IPS-15b (cell line): Measurements from ENCODE around the gene CCDC6.

ENCODE experiments used
- H3K27me3 ChIP-seq: one replicate; pipeline ENCODE4 v1.6.1; 2013; ENCODE audit warnings: low read length; ENCODE audit not compliant: control insufficient read depth, insufficient read depth
- H3K36me3 ChIP-seq: one replicate; pipeline ENCODE4 v1.6.1; 2013; ENCODE audit warnings: low read length; ENCODE audit not compliant: control insufficient read depth, insufficient read depth
- H3K4me1 ChIP-seq: one replicate; pipeline ENCODE4 v1.6.1; 2013; ENCODE audit warnings: mild to moderate bottlenecking, low read length; ENCODE audit not compliant: control insufficient read depth, insufficient read depth
- H3K4me3 ChIP-seq: one replicate; pipeline ENCODE4 v1.5.1; 2013; ENCODE audit warnings: low read depth, low read length
- H3K9ac ChIP-seq: one replicate; pipeline ENCODE4 v1.6.1; 2013; ENCODE audit warnings: low read depth, mild to moderate bottlenecking, low read length
- H3K9me3 ChIP-seq: one replicate; pipeline ENCODE4 v1.6.1; 2013; ENCODE audit warnings: mild to moderate bottlenecking, low read length; ENCODE audit not compliant: control insufficient read depth, insufficient read depth

CCDC6 gene

DNA sequence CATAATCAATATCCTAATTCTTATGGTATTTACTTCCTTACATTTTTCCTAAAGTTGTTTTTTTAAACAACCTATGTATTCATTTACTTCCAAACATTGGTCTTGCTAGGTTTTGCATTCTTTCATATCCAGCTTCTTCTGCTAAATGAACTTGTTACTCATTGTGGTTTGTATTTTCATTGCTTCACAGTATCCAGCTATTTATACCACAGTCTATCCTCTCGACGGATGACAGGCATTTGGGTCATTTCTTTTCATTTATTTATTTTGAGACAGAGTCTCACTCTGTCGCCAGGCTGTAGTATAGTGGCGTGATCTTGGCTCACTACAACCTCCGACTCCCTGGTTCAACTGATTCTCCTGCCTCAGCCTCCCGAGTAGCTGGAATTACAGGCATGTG, 66.8 kb downstream of the CCDC6 start:
- H3K9ac ChIP-seq = no peak overlapping the region
- no peak overlapping the region for H3K4me3 ChIP-seq
- H3K36me3 ChIP-seq = no peaks in the 10 kb centered on the region
- H3K9me3 ChIP-seq = no peaks in the 10 kb centered on the region
- H3K27me3 ChIP-seq = no peaks in the 10 kb centered on the region
- H3K4me1 ChIP-seq = peaks cover 8% of the 10 kb centered on the region

DNA sequence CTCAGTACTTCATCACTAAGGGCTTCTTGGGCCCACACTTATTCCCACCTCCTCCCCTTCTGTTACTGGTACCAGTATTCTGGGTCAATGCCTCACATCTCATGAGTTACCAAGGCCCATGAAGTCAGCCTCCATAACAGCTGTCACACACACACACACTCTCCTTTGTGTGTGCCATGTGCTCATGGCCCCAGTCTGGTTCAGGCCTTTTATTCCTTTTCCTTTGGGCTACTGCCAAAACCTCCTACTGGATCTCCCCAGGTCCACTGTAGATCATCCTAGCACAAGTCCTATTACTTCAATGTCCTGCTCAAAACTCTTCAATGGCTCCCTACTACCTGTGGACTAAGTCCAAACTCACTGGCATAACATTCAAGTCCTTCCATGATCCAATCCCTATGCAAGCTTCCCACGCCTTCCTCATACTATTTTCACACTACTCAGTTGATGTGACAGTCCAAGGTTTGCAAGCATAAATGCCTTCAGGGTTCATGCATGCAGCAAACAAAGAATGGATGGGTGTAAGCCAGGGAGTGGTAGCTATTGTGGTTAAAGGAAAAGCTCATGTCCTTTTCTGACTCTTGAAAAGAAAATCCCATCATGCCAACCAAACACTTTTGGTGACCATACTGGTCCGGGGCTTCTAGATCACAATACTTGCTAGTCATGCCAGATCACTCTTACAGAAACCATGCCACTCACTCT, 68.1 kb downstream of the CCDC6 start:
- Histone ChIP-seq H3K9me3 (no peaks in the 10 kb centered on the region), H3K4me3 (no peak overlapping the region), H3K36me3 (no peaks in the 10 kb centered on the region), H3K4me1 (peaks cover 3% of the 10 kb centered on the region), H3K27me3 (no peaks in the 10 kb centered on the region), H3K9ac (no peak overlapping the region)

DNA sequence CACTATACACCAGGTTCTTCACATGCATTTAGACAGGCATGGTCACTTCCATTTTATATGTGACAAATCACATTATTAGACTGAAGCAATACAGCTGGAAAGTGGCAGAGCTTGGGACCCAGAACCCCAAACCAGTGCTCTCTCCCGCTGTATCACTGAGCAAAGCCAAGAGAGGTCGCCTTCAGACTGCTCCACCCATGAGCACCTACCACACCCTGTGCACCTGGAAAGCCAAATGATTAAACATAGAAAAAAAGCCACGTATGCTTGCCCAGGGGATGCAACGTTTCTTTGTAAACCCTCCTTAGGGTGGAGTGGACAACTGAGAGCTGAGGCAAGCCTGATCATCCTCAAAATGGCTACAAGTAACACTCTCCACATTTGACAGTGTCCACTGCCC, 72.5 kb downstream of the CCDC6 start:
- no peaks in the 10 kb centered on the region for H3K36me3 ChIP-seq
- no peaks in the 10 kb centered on the region for H3K9me3 ChIP-seq
- H3K9ac ChIP-seq = no peak overlapping the region
- no peaks in the 10 kb centered on the region for H3K27me3 ChIP-seq
- no peak overlapping the region for H3K4me3 ChIP-seq
- H3K4me1 ChIP-seq = peaks cover 5% of the 10 kb centered on the region

DNA sequence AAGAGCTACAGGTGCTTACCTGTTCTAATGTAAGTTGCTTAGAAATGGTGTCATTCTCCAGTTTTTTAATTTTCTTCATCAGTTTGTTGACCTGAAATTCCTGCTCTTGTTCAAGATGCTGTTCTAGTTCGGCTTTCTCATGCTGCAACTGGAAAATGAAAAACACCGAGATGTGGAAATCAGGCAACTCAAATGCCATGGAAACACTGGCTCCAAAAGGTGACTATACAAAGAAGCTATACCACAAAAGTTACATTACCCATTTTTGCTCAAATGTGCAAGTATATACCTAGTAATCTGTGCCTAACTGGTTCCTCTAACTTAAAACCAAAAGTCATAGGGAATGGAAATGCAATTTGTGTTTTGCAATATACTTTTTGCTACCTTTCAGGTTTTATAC, 73.8 kb downstream of the CCDC6 start:
- H3K9me3 ChIP-seq = no peaks in the 10 kb centered on the region
- no peak overlapping the region for H3K9ac ChIP-seq
- H3K4me1 ChIP-seq = peaks cover 5% of the 10 kb centered on the region
- no peaks in the 10 kb centered on the region for H3K36me3 ChIP-seq
- H3K4me3 ChIP-seq = no peak overlapping the region
- no peaks in the 10 kb centered on the region for H3K27me3 ChIP-seq

DNA sequence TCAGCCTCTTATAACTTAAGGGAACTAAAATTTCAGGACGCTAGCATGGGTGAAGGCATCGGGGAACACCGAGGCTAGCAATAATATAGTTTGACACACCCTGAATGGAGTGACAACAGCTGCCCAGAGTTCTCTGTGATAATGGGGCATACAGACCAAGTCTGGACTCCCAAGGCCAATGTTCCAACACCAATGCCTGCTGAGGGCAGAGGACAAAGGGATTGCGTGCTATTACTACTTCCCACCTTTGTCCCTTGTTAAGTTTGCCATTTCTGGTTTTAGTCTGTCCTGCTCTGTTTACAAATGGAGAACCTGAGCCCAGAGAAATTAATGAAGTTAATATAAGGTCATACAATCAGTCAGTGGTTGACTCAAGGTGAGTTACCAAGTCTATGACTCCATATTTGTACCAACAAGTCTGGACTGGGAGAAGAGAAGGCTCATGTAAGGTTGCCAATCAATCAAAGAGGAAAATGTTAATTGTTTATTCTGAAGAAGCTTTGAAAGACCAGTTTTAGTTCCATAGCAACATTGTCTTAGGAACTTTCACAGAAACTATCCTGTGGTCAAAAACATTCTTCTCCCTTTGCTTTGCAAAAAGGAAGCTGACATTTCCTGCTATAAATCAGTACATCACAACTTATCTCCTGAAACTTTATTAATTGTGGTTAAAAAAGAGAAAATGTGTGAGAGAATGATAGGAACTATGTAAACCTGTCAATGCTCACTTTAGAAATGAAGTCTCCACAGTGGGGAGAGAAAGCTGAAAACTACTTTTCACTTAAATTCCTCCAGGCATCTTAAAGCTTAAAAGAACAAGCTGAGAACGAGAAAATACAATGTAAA, 74.5 kb downstream of the CCDC6 start:
- H3K9ac ChIP-seq = no peak overlapping the region
- H3K9me3 ChIP-seq = no peaks in the 10 kb centered on the region
- peaks cover 5% of the 10 kb centered on the region for H3K4me1 ChIP-seq
- H3K4me3 ChIP-seq = no peak overlapping the region
- no peaks in the 10 kb centered on the region for H3K36me3 ChIP-seq
- no peaks in the 10 kb centered on the region for H3K27me3 ChIP-seq

DNA sequence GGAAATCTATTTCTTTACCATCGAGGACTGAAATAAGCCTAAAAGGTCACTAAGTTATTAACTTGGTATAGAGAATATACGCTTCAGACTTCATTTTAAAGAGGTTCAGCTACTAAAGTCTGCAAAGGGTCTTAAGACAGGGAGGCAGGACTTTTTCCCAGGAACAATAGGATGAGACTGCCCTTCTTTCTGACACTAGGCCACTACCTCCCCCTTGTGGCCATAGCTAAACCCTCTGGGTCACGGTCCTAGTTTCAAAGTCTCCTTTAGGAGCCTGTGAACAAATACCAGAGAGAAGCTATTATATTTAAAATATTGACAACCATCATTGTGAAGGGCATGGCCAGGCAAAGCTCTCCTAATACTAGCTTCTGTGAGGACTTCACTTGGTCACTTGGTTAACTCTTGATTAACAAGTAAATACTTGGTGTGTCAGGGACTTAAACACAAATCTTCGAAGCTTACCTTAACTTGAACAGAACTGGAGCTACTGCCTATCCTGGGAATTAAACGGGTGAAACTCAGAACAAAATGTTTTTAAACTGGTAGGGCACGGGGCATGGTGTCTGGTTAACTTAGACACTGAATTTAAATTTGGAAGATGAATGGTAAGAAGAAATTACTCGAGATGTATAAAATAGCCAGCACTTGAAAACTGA, 75.6 kb downstream of the CCDC6 start:
- Histone ChIP-seq H3K36me3 (no peaks in the 10 kb centered on the region), H3K9me3 (no peaks in the 10 kb centered on the region), H3K9ac (no peak overlapping the region), H3K27me3 (no peaks in the 10 kb centered on the region), H3K4me1 (peaks cover 5% of the 10 kb centered on the region), H3K4me3 (no peak overlapping the region)

DNA sequence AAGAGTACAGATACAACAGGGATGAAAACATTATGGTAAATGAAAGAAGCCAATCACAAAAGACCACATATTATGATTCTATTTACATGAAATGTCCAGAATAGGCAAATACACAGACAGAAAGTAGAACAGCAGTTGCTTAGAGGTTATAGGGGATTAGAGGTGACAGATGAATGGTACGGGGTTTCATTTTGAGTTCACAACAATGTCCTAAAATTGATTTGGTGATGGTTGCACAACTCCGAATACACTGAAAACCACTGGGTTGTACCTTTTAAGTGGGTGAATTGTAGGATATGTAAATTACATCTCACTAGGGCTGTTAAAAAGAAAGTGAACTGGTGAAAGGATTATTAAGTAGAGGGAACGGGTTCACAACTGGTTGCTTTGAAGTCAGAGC, 76.8 kb downstream of the CCDC6 start:
- H3K9ac ChIP-seq = no peak overlapping the region
- H3K27me3 ChIP-seq = no peaks in the 10 kb centered on the region
- no peak overlapping the region for H3K4me3 ChIP-seq
- H3K4me1 ChIP-seq = peaks cover 8% of the 10 kb centered on the region
- no peaks in the 10 kb centered on the region for H3K36me3 ChIP-seq
- no peaks in the 10 kb centered on the region for H3K9me3 ChIP-seq

DNA sequence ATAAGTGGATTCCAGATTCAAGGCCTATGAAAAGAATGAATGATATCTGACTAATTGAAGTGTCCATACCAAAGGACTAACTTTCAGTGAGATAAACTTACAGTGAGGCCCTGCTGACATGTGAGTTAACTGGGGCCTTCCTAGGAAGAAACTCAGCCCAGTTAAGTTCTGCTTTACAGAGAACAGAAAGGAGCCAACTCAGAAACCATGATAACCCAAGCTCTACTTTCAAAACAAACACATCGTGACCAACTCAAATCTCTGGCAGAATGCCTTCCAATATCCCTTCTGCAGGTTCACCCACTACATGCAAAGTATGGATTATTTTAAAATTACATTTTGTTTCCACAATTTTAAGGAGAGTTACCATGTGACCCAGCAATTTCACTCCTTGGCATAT, 77.3 kb downstream of the CCDC6 start:
- peaks cover 7% of the 10 kb centered on the region for H3K4me1 ChIP-seq
- H3K27me3 ChIP-seq = no peaks in the 10 kb centered on the region
- H3K36me3 ChIP-seq = no peaks in the 10 kb centered on the region
- no peaks in the 10 kb centered on the region for H3K9me3 ChIP-seq
- H3K4me3 ChIP-seq = no peak overlapping the region
- no peak overlapping the region for H3K9ac ChIP-seq

DNA sequence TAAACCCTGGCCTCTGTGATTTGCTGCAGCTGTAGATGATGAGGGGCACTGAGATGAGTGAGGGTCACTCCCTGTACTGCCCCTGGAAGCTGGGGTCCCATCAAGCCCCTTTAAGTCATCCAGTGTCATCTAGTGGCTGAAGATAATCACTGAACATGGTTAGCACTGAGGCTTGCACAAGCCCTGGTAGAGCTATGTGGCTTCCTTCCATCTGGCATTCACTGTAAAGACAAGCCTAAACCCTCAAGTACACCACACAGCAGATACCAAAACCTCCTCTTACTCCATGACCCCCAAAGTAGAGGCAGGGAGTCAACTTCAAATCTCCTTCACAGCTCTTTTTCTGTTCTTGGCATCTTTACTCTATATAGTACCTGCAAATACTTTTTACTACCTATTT, 80.4 kb downstream of the CCDC6 start:
- no peaks in the 10 kb centered on the region for H3K27me3 ChIP-seq
- H3K36me3 ChIP-seq = no peaks in the 10 kb centered on the region
- no peaks in the 10 kb centered on the region for H3K9me3 ChIP-seq
- no peak overlapping the region for H3K9ac ChIP-seq
- no peak overlapping the region for H3K4me3 ChIP-seq
- H3K4me1 ChIP-seq = peaks cover 7% of the 10 kb centered on the region

DNA sequence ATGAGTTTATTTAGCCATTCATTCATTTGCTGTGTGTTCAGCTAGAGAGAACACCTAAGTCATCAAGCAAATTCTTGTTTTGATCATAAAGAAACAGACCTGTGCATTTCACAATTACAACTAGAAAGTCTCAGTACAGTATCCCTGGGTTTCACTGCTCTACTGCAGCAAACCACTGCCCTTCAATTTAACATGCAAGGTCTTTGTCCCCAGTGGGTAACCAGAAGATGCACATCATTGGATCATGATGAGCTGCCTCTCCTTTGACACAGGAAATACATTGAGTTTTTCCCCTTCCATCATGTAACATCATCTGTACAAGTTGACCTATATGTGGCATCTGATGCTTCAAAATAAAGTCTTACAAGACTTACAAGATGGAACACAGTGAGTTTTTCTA, 82.6 kb downstream of the CCDC6 start:
- no peaks in the 10 kb centered on the region for H3K36me3 ChIP-seq

DNA sequence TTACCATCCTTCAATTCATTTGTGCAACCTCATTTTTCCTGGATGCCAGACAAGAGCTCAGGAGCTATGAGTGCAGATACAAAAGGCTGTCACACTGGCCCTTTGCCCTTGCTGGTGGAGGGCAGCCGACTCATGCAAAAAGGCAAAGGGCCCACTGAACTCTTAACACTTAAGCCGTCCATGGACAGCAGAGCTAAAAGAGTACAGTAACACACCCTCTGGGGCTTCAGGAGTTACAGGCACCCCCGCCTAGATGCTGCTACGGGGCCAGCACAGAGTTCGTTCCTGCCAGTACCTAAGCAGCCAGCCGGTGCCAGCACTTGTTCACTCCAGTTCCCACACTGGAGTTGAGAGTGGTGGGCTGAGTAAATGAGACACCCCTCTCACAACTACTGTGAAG, 83.2 kb downstream of the CCDC6 start:
- H3K4me1 ChIP-seq = peaks cover 5% of the 10 kb centered on the region
- no peaks in the 10 kb centered on the region for H3K27me3 ChIP-seq
- no peaks in the 10 kb centered on the region for H3K9me3 ChIP-seq
- no peak overlapping the region for H3K9ac ChIP-seq
- no peak overlapping the region for H3K4me3 ChIP-seq
- H3K36me3 ChIP-seq = no peaks in the 10 kb centered on the region

More for the DNA sequence above, 82.6 kb downstream of the CCDC6 start:
- no peaks in the 10 kb centered on the region for H3K27me3 ChIP-seq
- peaks cover 5% of the 10 kb centered on the region for H3K4me1 ChIP-seq
- H3K9me3 ChIP-seq = no peaks in the 10 kb centered on the region
- H3K4me3 ChIP-seq = no peak overlapping the region
- H3K9ac ChIP-seq = no peak overlapping the region

DNA sequence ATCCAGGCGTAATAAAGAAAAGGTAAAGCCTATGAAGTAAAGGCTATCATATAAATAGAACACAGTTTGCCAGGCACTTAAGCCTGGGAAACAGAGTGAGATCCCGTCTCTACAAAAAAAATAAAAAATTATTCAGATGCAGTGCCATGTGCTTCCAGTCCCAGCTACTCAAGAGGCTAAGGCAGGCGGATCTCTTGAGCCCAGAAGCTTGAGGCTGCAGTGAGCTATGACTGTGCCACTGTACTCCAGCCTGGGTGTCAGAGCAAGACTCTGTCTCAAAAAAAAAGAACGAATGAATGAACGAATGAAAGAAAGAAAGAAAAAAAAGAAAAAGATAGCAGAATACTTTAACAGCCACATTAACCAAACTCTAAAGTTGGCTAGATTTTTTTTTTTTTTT, 85.9 kb downstream of the CCDC6 start:
- no peak overlapping the region for H3K9ac ChIP-seq
- no peaks in the 10 kb centered on the region for H3K27me3 ChIP-seq
- peaks cover 3% of the 10 kb centered on the region for H3K4me1 ChIP-seq
- no peaks in the 10 kb centered on the region for H3K9me3 ChIP-seq
- no peaks in the 10 kb centered on the region for H3K36me3 ChIP-seq
- H3K4me3 ChIP-seq = no peak overlapping the region
